GM21717 (cell line): Measurements from ENCODE around the gene PHKA1.
"Not testable (repeated sequence)": the region's sequence is repeated elsewhere in the genome, so short reads cannot be mapped to it uniquely, and the experiment has no call there.

ENCODE experiments used
- ATAC-seq: cut with Tn5 transposase; IDR thresholded peaks from one replicate; pipeline ENCODE4 v1.9.1; 2021; ENCODE audit warnings: mild to moderate bottlenecking, moderate library complexity; ENCODE audit not compliant: unreplicated experiment

PHKA1 gene

DNA sequence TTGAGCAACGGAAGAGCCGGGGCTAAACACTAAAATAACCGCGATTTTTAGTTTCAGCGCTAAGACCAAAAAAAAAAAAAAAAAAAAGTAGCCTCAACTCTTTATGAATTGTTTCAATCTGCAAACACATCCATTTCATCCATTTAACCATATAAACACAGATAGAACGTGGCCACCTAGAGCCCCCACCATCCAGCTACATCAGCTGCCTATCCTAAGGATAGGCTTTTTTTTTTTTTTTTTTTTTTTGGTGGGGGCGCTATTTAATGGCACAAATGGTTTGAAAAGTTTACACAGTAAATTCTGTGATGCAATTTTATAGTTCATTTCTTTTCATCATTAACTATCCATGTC is 141.0 kb downstream of the PHKA1 start:
- ATAC-seq: peak; percentile 7

- ATAC-seq: peak; percentile 95
Measured at GRCh38 chrX:72572248-72573157, 141.6 kb downstream of the PHKA1 start, which contains the start of gene HDAC8. TSS of gene HDAC8 (minus strand) at chrX:72572843. CDS start at chrX:72572761, 82 bp downstream.

DNA sequence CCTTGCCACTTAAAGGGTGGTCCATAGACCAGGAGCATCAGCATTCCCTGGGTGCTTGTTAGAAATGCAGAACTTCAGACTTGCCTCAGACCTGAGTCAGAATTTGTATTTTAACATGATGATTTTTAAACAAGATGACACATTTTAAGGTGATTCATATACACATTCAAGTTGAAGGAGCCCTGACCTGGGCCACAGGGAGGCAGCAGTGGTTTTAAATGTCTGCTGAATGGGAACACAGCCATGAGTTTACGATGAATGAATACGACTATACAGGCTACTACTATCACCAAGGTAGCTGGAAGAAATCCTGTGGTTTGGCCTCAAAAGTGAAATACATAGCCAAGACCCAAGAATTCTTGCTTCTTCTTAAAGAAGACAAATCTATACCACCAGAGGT is 144.3 kb downstream of the PHKA1 start:
- no peak for ATAC-seq

- ATAC-seq: no peak
Measured at GRCh38 chrX:72568406-72569092, 145.6 kb downstream of the PHKA1 start.

- ATAC-seq: no peak
Measured at GRCh38 chrX:72566448-72566847, 147.7 kb downstream of the PHKA1 start.

DNA sequence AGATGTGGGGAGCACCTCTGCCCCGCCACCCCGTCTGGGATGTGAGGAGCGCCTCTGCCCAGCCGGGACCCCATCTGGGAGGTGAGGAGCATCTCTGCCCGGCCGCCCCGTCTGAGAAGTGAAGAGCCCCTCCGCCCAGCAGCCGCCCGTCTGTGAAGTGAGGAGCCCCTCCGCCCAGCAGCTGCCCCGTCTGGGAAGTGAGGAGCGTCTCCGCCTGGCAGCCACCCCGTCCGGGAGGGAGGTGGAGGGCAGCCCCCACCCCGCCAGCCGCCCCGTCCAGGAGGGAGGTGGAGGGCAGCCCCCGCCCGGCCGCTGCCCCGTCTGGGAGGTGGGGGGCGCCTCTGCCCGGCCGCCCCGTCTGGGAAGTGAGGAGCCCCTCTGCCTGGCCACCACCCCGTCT is 154.5 kb downstream of the PHKA1 start:
- ATAC-seq: not testable (repeated sequence)

GRCh38 chrX:72554448-72555140 is 159.5 kb downstream of the PHKA1 start:
- ATAC-seq: no peak

GRCh38 chrX:72552443-72552842 is 161.7 kb downstream of the PHKA1 start:
- ATAC-seq: not testable (repeated sequence)

GRCh38 chrX:72545990-72546389 is 168.1 kb downstream of the PHKA1 start:
- ATAC-seq: no peak

GRCh38 chrX:72540318-72540717 is 173.8 kb downstream of the PHKA1 start:
- ATAC-seq: no peak

GRCh38 chrX:72539822-72540221 is 174.3 kb downstream of the PHKA1 start:
- ATAC-seq: no peak

- ATAC-seq: no peak
Measured at GRCh38 chrX:72536542-72536941, 177.6 kb downstream of the PHKA1 start.

DNA sequence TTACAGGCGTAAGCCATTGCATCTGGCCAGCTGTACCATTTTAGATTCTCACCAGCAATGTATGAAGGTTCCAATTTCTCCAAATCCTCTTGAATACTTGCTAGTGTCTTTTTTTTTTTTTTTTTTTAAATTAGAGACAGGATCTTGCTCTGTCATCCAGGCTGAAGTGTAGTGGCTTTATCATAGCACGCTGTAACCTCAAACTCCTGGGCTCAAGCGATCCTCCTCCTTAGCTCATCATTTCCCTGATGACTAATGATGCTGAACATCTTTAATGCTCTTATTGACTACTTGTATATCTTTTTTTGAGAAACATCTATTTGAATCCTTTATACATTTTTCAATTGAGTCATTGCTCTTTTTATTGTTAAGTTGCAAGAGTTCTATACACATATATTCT is 181.7 kb downstream of the PHKA1 start:
- no peak for ATAC-seq
